Transverse colon (tissue), 4 donors: ENCODE data around the gene ORM2. TPM values are rescaled to one million over a fixed set of nuclear protein-coding genes. Genes with fewer than 3 reads are reported as not detected.
"Not testable (repeated sequence)": the region's sequence is repeated elsewhere in the genome, so short reads cannot be mapped to it uniquely, and the experiment has no call there.

Experiments
- DNase-seq: peaks from one replicate; pipeline ENCODE4 v3.0.0-alpha.2; 2019
- H3K27ac ChIP-seq, 4 donors: fragments of 200-600 bp; sonication (generic); 2 replicates each; pipeline ENCODE4 v1.5.1; 2016 to 2018; ENCODE audit warnings: inconsistent platforms in 4 of 4
- H3K27me3 ChIP-seq: fragments of 200-600 bp; sonication (generic); 2 replicates; pipeline ENCODE4 v1.5.1; 2017; ENCODE audit warnings: inconsistent platforms
- H3K36me3 ChIP-seq, 4 donors: fragments of 200-600 bp; sonication (generic); 2 replicates each; pipeline ENCODE4 v1.5.1; 2017 to 2019; ENCODE audit warnings: inconsistent platforms in 4 of 4
- H3K4me1 ChIP-seq, 4 donors: fragments of 200-600 bp; sonication (generic); 2 replicates each; pipeline ENCODE4 v1.5.1; 2017 to 2020; ENCODE audit warnings: inconsistent platforms in 4 of 4
- H3K4me3 ChIP-seq, 4 donors: fragments of 200-600 bp; sonication (generic); 1 replicate in 1 of 4; 2 replicates in 3 of 4; pipeline versions ENCODE4 v1.5.1 to v1.6.1; 2017 to 2019; ENCODE audit warnings: inconsistent platforms in 4 of 4
- H3K9me3 ChIP-seq, 2 donors: fragments of 200-600 bp; sonication (generic); 2 replicates each; pipeline ENCODE4 v1.5.1; 2017 to 2019; ENCODE audit warnings: inconsistent platforms in 2 of 2
- EP300 ChIP-seq: sonication (generic); formaldehyde crosslinking; IDR thresholded peaks from one replicate; pipeline ENCODE4 v1.6.1; 2017; ENCODE audit warnings: antibody characterized with exemption, low read depth
- POLR2A ChIP-seq: fragments of 450-650 bp; IDR thresholded peaks from one replicate; pipeline ENCODE4 v1.6.1; 2016; ENCODE audit warnings: antibody characterized with exemption, mild to moderate bottlenecking, moderate library complexity
- POLR2AphosphoS5 ChIP-seq, 3 donors: sonication (generic); formaldehyde crosslinking; IDR thresholded peaks; one replicate each; pipeline ENCODE4 v1.6.1; 2016; ENCODE audit warnings: antibody characterized with exemption in 3 of 3
- WGBS, 2 donors: methylation state at CpG; one replicate each; pipeline ENCODE4 v1.1.5; 2018; ENCODE audit warnings: low coverage in 1 of 2; 5-methylcytosine and 5-hydroxymethylcytosine counted together
- in situ Hi-C, 4 donors: fragments of 200-750 bp; cut with MboI; loops; one replicate each; pipeline versions ENCODE4 v1.15.0 to v1.15.1; 2017; ENCODE audit warnings: low sequenced_read_pairs in 3 of 4, low pct_ligation_motif_present in 1 of 4, low pct_unique_long_range_greater_than_20kb in 1 of 4
- intact Hi-C: fragments of 100-400 bp; cut with DNase I; formaldehyde crosslinking; loops from one replicate; pipeline ENCODE4 v1.15.1; 2023; ENCODE audit warnings: low total_unique reads
- total RNA-seq, 4 donors: library from RNA; depleted of rRNA; stranded (reverse); fragments of >200 nt; gene quantifications; one replicate each; pipeline ENCODE4 v1.1.0, GENCODE V29; 2016
- TF ChIP-seq, protein P1 (sequence below), 5 experiments: fragments of 200-600 bp in 3 of 5; fragments of 450-650 bp in 2 of 5; sonication (generic) in 3 of 5; IDR thresholded peaks; 1 replicate in 2 of 5; 2 replicates in 3 of 5; pipeline ENCODE4 v1.5.1; 2016 to 2017; ENCODE audit warnings: antibody characterized with exemption in 5 of 5, inconsistent platforms in 3 of 5, mild to moderate bottlenecking in 2 of 5, moderate library complexity in 1 of 5

ORM2 gene
- not detected for total RNA-seq

DNA sequence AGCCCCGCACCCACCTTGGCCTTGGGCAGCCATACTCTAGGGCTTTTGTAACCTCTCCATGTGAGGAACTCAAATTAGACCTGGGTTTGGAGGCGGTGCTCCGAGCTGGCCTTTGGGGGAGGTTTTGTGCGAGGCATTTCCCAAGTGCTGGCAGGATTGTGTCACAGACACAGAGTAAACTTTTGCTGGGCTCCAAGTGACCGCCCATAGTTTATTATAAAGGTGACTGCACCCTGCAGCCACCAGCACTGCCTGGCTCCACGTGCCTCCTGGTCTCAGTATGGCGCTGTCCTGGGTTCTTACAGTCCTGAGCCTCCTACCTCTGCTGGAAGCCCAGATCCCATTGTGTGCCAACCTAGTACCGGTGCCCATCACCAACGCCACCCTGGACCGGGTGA, at the start of gene ORM2:
Gene ORM2, plus strand, starts transcription at position 245 of the 398 bp plus-strand sequence. Its CDS starts 36 bp downstream, at position 281.
- DNase-seq, H3K4me3 ChIP-seq, in situ Hi-C loops, H3K27ac ChIP-seq, H3K4me1 ChIP-seq, intact Hi-C loops, H3K9me3 ChIP-seq, H3K27me3 ChIP-seq, H3K36me3 ChIP-seq: not testable (repeated sequence)
- 30% methylated on average over 2 of the region's 10 CpGs; no CpG with 5 or more reads in 1 of the 2 donors for WGBS, 2 donors

DNA sequence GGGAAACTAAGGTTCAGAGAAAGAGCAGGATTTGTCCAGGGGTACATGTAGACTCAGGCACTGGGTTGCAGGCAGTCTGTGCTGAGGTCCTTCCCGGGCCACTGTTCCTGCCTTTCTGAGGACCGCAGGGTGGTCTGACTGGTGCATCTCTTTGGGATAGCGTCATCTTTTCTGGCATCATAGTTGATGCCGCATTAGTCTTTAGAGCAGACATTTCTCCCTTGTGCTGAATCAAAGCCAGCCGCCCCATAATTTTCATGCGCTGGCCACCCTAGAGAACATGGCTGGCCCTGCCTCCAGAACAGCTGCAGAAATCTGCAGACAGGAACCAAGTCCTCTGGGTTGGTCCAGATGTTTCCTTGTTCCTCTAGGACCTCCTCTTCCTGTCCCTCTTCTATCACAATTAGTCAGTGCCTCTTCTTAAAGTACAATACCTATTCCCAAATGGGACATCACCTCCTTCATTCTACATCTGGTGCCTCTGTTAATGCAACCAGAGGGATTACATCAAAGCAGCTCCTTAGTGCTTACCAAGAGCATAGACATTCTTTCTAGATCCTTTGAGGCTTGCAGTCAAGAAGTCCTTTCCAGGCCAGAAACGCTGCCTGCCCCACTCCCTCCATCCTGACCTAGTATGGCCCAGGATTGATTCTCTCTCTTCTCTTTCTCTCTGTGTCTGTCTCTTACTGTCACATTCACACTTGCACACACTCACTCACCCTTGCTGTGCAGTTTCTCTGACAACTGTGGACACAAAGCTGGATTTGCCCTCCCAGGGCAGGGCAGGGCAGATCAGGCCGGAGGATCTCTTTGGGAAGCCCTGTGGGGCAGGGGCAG, 48.8 kb upstream of the ORM2 start:
- H3K27me3 ChIP-seq, result no peaks in the 10 kb centered on the region
- 63 to 76% methylated on average over 4 to 8 of the region's 8 CpGs for WGBS, 2 donors
- no peaks in the 10 kb centered on the region for H3K9me3 ChIP-seq
- H3K36me3 ChIP-seq, result no peaks in the 10 kb centered on the region
- no peak overlapping the region for H3K4me3 ChIP-seq
- no peaks in the 10 kb centered on the region for H3K4me1 ChIP-seq
- H3K27ac ChIP-seq, result no peak overlapping the region
- in situ Hi-C loops (loop anchor here in 3 of 4 donors (10.0 to 25.0 kb wide), 5 partner anchors 126 to 469 kb away; partner anchors contain the start of genes AMBP (in 1 of the 3), COL27A1 (in 1 of the 3) and KIF12 (in 1 of the 3)), intact Hi-C loops (no loop called here)
- DNase-seq, result no peak
- TF ChIP-seq, protein P1, sequence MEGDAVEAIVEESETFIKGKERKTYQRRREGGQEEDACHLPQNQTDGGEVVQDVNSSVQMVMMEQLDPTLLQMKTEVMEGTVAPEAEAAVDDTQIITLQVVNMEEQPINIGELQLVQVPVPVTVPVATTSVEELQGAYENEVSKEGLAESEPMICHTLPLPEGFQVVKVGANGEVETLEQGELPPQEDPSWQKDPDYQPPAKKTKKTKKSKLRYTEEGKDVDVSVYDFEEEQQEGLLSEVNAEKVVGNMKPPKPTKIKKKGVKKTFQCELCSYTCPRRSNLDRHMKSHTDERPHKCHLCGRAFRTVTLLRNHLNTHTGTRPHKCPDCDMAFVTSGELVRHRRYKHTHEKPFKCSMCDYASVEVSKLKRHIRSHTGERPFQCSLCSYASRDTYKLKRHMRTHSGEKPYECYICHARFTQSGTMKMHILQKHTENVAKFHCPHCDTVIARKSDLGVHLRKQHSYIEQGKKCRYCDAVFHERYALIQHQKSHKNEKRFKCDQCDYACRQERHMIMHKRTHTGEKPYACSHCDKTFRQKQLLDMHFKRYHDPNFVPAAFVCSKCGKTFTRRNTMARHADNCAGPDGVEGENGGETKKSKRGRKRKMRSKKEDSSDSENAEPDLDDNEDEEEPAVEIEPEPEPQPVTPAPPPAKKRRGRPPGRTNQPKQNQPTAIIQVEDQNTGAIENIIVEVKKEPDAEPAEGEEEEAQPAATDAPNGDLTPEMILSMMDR (IDR thresholded peaks at IDR 0.05), result no peak
- TF ChIP-seq POLR2A, result no peak
- TF ChIP-seq POLR2AphosphoS5 (IDR thresholded peaks at IDR 0.05), result no peak
- TF ChIP-seq EP300, result no peak

DNA sequence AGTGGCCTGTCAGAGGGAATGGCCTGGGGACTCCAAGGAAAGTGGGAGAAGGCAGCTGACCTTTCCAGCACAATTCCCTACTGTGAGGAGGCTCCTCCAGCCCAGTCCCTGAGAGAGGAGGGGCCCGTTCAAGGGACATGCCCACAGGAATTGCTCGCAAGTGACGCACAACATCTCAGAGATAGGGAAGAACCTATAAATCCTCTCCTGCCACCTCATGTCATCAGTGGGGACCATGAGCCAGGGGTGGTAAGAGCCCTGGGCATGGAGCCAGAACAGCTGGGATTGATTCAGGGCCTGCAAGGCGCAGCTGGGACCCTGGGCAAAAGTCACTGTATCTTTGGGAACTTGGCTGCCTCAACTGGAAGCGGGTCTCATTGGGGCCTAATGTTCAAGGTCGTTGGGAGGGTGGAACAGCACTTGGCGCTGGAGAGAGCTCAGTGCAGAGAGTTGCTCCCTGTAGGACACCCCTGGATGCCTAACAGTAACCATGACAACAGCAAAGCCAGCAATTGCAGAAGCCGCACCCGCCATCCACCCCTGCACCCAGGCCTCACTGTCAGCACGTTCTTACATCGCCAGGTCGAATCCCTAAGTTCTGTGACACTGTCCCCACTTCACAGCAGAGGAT, 48.1 kb upstream of the ORM2 start:
- DNase-seq, result no peak
- 76 to 80% methylated on average over 2 to 12 of the region's 12 CpGs for WGBS, 2 donors
- no peaks in the 10 kb centered on the region for H3K9me3 ChIP-seq
- H3K27me3 ChIP-seq, result no peaks in the 10 kb centered on the region
- H3K4me1 ChIP-seq, result no peaks in the 10 kb centered on the region
- H3K36me3 ChIP-seq, result no peaks in the 10 kb centered on the region
- in situ Hi-C loops, result loop anchor here in 3 of 4 donors (10.0 to 25.0 kb wide), 5 partner anchors 127 to 469 kb away; partner anchors contain the start of genes AMBP (in 1 of the 3), COL27A1 (in 1 of the 3) and KIF12 (in 1 of the 3)
- no peak for TF ChIP-seq POLR2A
- TF ChIP-seq POLR2AphosphoS5 (IDR thresholded peaks at IDR 0.05), result no peak
- no peak for TF ChIP-seq EP300
- TF ChIP-seq, protein P1 (IDR thresholded peaks at IDR 0.05), result no peak
- no peak overlapping the region for H3K27ac ChIP-seq
- no peak overlapping the region for H3K4me3 ChIP-seq
- intact Hi-C loops, result loop anchor here (1.0 kb wide), 1 partner anchor 207 kb away; no protein-coding TSS in a partner anchor

DNA sequence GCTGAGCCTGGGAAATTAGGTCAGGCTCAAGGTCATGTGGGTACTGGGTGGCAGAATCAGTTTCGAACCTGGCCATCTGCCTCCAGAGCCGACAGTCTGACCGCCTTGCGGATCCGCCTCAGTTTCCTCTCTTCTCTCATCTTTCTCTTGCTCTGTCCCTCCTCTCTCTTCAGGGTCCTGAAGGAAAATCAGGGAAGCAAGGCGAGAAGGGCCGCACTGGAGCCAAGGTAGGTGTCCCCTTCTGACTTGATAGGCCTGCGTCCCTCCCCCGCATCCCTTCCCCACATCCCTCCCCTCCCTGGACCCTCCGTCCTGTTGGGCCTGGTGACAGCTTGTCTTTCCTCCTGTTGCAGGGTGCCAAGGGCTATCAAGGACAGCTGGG, 47.6 kb upstream of the ORM2 start:
- in situ Hi-C loops (loop anchor here in 3 of 4 donors (10.0 to 25.0 kb wide), 5 partner anchors 127 to 470 kb away; partner anchors contain the start of genes AMBP (in 1 of the 3), COL27A1 (in 1 of the 3) and KIF12 (in 1 of the 3)), intact Hi-C loops (loop anchor here (1.0 kb wide), 1 partner anchor 208 kb away; no protein-coding TSS in a partner anchor)
- H3K36me3 ChIP-seq, result no peaks in the 10 kb centered on the region
- TF ChIP-seq EP300 (no peak), POLR2A (no peak), POLR2AphosphoS5 (IDR thresholded peaks at IDR 0.05) (no peak)
- TF ChIP-seq, protein P1 (IDR thresholded peaks at IDR 0.05), result no peak
- H3K4me1 ChIP-seq, result no peaks in the 10 kb centered on the region
- no peak overlapping the region for H3K4me3 ChIP-seq
- WGBS, 2 donors, result 83 to 87% methylated on average over 1 to 10 of the region's 10 CpGs
- no peak for DNase-seq
- no peaks in the 10 kb centered on the region for H3K27me3 ChIP-seq
- H3K9me3 ChIP-seq, result no peaks in the 10 kb centered on the region
- H3K27ac ChIP-seq, result no peak overlapping the region
